HEK293 (cell line): Measurements from ENCODE around the gene MAGED1.

ENCODE experiments used
- PRDM2 ChIP-seq: fragments of 450-650 bp; formaldehyde crosslinking; IDR thresholded peaks from 2 replicates; pipeline ENCODE4 v1.5.1; 2016; ENCODE audit warnings: missing biosample characterization, missing genetic modification characterization, borderline replicate concordance
- SP3 ChIP-seq: fragments of 450-650 bp; formaldehyde crosslinking; IDR thresholded peaks from 2 replicates; pipeline ENCODE4 v1.5.1; 2016; ENCODE audit warnings: missing biosample characterization, missing genetic modification characterization
- ZBTB11 ChIP-seq: fragments of 450-650 bp; formaldehyde crosslinking; conservative IDR thresholded peaks from 2 replicates; pipeline ENCODE4 v1.5.1; 2016; ENCODE audit warnings: low read depth, missing biosample characterization, missing genetic modification characterization
- ZNF391 ChIP-seq: fragments of 450-650 bp; formaldehyde crosslinking; IDR thresholded peaks from 2 replicates; pipeline ENCODE4 v1.5.1; 2016; ENCODE audit warnings: low read depth, missing biosample characterization, missing genetic modification characterization, borderline replicate concordance
- ZNF510 ChIP-seq: fragments of 450-650 bp; formaldehyde crosslinking; IDR thresholded peaks from 2 replicates; pipeline ENCODE4 v1.5.1; 2018; ENCODE audit warnings: mild to moderate bottlenecking, missing genetic modification characterization, missing biosample characterization; ENCODE audit not compliant: insufficient replicate concordance
- ZNF529 ChIP-seq: fragments of 450-650 bp; formaldehyde crosslinking; IDR thresholded peaks from 2 replicates; pipeline ENCODE4 v1.5.1; 2017; ENCODE audit warnings: missing genetic modification characterization, missing biosample characterization; ENCODE audit not compliant: insufficient replicate concordance
- ZNF701 ChIP-seq: fragments of 450-650 bp; formaldehyde crosslinking; IDR thresholded peaks from 2 replicates; pipeline ENCODE4 v1.5.1; 2016; ENCODE audit warnings: missing biosample characterization, missing genetic modification characterization
- ZNF843 ChIP-seq: fragments of 450-650 bp; formaldehyde crosslinking; IDR thresholded peaks from 2 replicates; pipeline ENCODE4 v1.5.1; 2016; ENCODE audit warnings: missing biosample characterization, missing genetic modification characterization
- TF ChIP-seq, protein P1 (sequence below): fragments of 450-650 bp; formaldehyde crosslinking; conservative IDR thresholded peaks from 2 replicates; pipeline ENCODE4 v1.5.1; 2016; ENCODE audit warnings: low read depth, missing biosample characterization, missing genetic modification characterization
- TF ChIP-seq, protein P2 (sequence below): fragments of 450-650 bp; formaldehyde crosslinking; IDR thresholded peaks from 2 replicates; pipeline ENCODE4 v1.5.1; 2016; ENCODE audit warnings: missing biosample characterization, missing genetic modification characterization

MAGED1 gene

DNA sequence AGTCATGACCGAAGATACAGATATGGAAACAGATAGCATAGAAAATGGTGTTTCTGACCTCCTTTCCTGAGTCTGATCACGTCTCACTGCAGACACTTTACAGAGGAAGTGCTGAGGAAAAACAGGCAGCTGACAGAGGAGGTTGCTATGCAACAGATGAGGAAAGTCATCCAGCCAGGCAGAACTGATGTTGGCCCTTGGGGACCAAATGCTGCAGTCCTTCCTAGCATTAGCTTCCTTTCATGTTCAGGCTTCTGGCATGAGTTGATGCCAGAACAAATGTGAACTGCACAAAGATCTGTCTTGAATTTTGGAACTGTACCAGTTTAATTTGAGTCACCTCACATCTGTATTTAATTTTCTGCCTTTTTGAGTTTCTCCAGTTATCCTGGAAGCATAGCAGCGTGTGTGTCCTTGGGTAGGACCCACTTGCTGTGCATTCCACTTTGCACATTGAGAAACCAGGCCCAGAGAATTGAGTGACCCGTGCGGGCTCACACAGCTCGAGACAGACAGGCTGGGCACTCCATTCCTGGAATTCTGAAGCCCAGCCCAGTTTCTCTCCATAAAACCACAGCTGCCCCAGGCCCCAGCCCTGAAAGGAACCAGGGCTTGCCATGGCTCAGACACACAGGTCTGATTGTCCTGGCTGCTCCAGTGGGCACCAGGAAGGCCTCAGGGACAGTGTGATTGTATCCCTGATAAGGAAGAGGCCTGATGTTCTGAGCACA lies 1.4 kb upstream of the MAGED1 start (continued):
- TF ChIP-seq PRDM2 (tag by site-specific recombination) = no peak
- TF ChIP-seq, protein P1, sequence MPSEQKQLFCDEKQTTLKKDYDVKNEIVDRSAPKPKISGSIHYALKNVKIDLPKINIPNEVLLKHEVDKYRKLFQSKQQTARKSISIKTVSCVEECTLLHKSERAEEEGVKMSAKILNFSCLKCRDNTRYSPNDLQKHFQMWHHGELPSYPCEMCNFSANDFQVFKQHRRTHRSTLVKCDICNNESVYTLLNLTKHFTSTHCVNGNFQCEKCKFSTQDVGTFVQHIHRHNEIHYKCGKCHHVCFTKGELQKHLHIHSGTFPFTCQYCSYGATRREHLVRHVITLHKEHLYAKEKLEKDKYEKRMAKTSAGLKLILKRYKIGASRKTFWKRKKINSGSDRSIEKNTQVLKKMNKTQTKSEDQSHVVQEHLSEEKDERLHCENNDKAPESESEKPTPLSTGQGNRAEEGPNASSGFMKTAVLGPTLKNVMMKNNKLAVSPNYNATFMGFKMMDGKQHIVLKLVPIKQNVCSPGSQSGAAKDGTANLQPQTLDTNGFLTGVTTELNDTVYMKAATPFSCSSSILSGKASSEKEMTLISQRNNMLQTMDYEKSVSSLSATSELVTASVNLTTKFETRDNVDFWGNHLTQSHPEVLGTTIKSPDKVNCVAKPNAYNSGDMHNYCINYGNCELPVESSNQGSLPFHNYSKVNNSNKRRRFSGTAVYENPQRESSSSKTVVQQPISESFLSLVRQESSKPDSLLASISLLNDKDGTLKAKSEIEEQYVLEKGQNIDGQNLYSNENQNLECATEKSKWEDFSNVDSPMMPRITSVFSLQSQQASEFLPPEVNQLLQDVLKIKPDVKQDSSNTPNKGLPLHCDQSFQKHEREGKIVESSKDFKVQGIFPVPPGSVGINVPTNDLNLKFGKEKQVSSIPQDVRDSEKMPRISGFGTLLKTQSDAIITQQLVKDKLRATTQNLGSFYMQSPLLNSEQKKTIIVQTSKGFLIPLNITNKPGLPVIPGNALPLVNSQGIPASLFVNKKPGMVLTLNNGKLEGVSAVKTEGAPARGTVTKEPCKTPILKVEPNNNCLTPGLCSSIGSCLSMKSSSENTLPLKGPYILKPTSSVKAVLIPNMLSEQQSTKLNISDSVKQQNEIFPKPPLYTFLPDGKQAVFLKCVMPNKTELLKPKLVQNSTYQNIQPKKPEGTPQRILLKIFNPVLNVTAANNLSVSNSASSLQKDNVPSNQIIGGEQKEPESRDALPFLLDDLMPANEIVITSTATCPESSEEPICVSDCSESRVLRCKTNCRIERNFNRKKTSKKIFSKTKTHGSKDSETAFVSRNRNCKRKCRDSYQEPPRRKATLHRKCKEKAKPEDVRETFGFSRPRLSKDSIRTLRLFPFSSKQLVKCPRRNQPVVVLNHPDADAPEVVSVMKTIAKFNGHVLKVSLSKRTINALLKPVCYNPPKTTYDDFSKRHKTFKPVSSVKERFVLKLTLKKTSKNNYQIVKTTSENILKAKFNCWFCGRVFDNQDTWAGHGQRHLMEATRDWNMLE (tag by site-specific recombination) = no peak
- TF ChIP-seq SP3 (tag by site-specific recombination) = no peak
- TF ChIP-seq ZBTB11 = no peak
- no peak for TF ChIP-seq ZNF701 (tag by site-specific recombination)
- no peak for TF ChIP-seq ZNF529
- TF ChIP-seq ZNF843 = no peak
- TF ChIP-seq, protein P2, sequence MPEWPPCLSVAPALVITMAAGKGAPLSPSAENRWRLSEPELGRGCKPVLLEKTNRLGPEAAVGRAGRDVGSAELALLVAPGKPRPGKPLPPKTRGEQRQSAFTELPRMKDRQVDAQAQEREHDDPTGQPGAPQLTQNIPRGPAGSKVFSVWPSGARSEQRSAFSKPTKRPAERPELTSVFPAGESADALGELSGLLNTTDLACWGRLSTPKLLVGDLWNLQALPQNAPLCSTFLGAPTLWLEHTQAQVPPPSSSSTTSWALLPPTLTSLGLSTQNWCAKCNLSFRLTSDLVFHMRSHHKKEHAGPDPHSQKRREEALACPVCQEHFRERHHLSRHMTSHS = no peak
- no peak for TF ChIP-seq ZNF391 (tag by site-specific recombination)
- TF ChIP-seq ZNF510 (tag by site-specific recombination) = no peak
